ENCODE results near the gene PIK3R6. TPM values are rescaled to one million over a fixed set of nuclear protein-coding genes. Genes with fewer than 3 reads are reported as not detected.
"Not testable (repeated sequence)": the region's sequence is repeated elsewhere in the genome, so short reads cannot be mapped to it uniquely, and the experiment has no call there.

The PIK3R6 gene
- total RNA-seq, 1 donor from 2014 or later = 0.48 TPM

DNA sequence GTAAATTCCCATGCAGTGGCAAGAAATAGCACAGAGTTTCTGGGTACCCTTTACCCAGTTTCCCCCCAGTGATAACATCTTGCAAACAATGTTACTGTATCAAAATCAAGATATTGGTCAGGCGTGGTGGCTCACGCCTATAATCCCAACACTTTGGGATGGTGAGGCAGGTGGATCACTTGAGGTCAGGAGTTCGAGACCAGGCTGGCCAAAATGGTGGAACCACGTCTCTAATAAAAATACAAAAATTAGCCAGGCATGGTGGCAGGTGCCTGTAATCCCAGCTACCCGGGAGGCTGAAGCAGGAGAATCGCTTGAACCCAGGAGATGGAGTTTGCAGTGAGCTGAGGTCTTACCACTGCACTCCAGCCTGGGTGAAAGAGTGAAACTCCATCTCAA lies 11.3 kb downstream of the PIK3R6 start:
- not testable (repeated sequence) for DNase-seq (ENCODE audit: low spot score)

DNA sequence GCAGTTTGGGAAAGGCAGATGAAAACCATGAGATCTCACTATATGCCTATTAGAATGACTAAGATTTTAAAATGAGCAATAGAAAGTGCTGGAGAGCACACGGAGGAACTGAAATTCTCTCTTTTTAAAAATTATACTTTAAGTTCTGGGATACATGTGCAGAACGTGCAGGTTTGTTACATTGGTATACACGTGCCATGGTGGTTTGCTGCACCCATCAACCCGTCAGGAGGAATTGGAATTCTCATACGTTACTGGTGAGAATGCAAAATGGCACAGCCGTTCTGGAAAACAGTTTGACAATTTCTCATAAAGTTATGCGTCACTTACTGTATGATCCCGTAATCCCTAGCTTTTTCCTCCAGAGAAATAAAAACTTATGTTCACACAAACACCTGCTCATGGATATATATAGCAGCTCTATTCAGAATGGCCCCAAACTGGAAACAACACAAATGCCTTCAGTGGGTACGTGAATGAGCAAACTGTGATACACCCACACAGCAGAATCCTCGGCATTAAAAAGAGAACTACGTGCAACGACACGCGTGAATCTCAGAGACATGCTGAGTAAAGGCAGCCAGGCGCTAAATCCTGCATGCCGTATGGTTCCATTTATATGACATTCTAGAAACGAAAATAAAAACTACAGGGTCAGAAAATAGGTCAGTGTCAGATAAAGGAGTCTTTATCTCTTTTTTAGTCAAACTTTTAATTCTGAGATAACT lies 11.8 kb downstream of the PIK3R6 start:
- no peak for DNase-seq (ENCODE audit: low spot score)

DNA sequence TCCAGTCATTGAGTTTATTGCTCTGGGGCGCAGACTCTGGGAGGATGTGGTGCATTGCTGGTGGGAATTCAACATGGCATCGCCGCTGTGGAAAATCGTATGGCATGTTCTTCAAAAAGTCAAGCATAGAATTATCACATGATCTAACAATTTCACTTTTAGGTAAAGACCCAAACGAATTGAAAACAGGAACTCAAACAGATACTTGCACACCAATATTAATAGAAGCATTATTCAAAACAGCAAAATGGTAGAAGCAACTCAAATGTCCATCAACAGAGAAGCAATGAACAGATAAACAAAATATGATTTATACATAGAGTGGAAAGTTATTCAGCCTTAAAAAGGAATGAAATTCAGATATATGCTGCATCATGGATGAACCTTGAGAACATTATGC lies 15.9 kb downstream of the PIK3R6 start:
- no peak for DNase-seq (ENCODE audit: low spot score)

DNA sequence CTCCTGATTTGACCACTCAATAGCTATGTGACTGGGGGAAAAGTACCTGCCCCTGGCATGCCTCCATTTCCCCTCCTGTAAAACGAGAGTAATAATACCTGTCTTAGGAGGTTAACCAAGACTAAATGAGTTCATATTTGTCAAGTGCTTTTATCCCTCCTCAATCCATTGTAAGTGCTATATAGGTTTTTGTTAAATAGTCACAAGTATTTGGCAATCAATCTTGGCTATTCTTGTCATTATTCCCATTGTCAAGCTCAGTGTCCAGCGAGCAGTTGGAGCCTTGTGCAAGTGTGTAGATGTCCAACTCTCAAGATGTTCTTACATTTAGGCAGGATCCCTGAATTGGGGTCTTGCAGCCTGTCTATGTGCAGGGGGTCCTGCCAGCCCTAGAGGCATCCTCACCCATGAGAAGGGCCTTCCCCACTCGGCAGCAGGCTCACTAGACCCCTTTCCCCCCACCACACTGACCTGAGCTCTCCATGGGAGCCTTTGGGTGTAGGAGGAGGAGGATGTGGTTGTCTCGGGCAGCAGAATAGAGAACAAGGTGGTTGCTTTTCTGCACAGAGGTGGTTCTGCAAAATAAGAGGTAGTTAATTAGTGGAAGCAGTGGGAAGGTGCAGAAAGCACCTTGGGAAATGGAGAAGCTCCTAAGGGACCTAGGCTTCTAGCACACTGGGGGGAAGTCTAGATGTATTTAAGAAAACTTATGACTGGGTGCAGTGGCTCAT lies 18.0 kb downstream of the PIK3R6 start:
- DNase-seq (ENCODE audit: low spot score) = no peak

DNA sequence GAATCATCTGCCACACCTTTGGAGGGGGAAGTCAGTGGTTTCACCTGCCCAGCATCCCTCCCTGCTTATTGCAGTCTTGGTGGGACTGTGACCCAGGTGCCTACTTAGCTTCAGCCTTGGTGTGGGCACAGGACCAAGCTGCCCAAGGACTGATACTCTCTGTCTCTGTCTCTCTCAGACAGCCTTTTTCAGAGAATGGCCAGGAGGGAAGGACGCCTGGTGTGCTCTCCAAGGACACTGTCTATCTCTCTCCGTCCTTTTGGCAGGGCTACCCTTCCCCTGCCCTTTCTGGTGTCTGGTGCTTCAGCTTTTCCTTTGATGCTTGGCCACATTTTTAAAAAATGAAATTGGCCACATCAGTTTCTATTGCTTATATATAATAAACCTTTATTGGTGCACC lies 19.6 kb downstream of the PIK3R6 start:
- no peak for DNase-seq (ENCODE audit: low spot score)

DNA sequence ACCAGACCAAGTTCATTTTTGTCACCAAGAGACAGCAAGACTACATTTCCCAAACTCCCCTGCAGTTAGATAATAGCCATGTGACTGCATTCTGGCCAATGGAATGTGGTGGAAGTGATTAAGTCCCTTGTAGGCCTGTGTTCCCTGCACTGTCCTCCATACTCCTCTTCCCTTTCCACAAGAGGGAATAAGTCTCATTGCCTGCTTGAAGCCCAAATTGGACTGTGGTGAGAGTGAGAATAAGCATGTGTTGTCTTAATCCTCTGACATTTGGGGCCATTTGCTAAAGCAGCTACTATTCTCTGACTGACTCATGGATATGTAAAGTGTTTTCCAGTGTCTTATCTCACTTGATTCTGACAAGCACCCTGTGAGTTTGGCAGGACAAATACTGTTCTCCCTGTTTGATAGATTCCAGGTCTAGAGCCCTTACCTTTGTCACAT lies 20.7 kb downstream of the PIK3R6 start:
- peak; percentile 86 for DNase-seq (ENCODE audit: low spot score)

DNA sequence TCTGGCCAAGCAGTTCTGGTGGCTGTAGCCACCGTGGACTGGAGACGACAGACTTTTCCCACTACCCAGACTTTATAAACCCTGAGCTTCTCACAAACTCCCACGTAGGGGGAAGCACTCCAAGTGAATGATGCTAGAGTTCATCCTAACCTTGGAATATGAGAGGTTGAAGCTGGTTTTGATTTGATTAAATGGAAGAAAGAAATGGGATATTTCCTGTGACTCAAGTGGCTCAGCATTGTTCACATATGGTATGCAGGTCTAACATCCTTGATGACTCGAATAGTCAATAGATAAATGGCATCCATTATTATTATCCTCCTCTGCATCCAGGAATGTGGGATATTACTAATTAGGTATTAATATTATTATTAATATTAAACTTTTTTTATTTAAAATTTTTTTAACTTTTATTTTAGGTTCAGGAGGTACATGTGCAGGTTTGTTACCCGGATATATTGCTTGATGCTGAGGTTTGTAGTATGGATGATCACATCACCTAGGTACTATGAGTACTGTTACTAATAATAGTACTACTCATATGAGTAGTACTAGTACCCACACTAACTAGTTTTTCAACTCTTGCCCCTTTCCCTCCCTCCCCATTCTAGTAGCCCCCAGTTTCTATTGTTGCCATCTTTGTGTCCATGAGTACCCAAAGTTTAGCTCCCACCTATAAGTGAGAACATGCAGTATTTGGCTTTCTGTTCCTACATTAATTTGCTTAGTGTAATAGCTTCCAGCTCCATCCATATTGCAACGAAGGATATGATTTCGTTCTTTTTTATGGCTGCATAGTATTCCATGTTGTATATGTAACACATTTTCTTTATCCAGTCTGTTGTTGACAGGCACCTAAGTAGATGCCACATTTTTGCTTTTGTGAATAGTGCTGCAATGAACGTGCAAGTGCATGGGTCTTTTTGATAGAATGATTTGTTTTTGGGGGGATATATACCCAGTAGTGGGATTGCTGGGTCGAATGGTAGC lies 22.9 kb downstream of the PIK3R6 start:
- DNase-seq (ENCODE audit: low spot score) = no peak

DNA sequence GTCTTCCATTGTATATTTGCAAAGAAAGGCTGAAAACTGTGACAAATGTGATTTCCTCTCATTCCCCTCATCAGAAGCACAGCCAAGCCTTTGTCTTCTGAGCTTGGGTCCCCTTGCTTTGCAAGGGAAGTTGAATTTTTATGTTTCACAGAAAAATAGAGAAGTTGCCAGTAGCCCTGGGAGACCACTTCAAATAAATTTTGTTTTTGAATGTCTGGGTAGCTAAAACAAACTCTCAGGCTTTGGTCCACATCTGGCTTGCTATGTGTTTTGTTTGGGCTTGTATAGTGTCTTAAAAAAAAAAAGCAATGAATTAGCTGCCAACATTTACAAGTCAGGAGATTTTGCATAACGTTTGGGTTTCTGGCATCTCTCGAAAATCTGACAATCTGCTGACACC lies 24.1 kb downstream of the PIK3R6 start:
- no peak for DNase-seq (ENCODE audit: low spot score)

DNA sequence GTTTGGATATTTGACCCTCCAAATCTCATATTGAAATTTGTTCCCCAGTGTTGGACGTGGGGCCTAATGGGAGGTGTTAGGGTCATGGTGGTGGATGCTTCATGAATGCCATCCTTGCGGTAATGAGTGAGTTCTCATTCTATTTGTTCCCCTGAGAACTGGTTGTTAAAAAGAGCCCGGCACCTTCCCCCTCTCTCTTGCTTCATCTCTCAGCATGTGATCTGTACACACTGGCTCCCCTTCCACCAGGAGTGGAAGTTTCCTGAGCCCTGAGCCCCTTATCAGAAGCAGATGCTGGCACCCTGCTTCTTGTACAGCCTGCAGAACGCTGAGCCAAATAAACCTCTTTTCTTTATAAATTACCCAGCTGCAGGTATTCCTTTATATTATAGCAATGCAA lies 25.6 kb downstream of the PIK3R6 start:
- DNase-seq (ENCODE audit: low spot score) = no peak

DNA sequence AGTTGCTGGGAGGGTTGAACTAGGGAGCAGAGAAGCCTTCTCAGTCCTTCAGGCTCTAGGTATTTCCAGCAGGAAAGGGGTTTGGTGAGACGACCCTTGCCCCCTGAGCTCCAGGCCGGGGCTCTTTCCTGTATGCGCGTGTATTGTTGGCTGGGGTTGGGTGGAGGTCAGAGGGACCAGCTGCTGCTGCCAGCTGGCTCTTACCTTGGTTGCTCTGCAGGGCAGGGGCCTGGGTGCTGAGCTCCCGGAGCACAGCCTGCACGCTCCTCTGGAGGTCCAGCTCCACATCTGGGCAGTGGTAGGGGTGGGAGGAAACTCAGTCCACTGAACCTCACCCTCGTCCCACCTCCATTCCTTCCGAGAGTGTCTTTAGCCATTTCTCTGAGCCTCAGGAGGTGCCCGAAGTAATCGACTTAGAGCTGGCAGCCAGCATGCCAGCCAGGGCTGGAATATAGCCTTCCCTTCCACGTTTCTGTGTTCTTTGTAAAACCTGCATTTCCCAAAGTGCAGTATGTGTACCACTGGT lies 28.0 kb downstream of the PIK3R6 start:
- no peak for DNase-seq (ENCODE audit: low spot score)

DNA sequence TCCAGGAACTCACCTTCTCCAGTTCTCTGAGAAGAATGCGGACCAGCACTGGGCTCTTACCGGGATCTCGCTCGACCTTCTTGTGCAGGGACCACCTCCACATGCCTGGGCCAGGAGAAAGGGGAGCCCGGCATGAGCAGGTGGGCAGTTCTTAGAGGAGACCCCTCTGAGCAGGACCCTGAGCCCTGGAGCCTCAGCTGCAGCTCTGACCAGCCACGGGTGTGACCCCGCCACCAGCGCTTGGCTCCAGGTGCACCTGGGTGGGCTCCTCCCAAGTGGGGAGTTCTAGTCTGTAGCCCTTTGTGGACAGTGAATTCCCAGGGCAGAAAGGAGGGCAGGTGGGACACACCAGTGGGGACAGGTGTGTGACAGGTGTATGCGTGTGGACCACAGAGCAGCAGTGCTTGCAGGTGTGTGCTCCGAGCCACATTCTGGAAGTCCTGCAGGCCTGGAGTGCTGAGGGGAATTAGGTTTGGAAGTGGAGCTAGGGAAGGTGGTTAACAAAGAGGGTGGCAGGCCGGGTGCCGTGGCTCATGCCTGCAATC lies 28.9 kb downstream of the PIK3R6 start:
- no peak for DNase-seq (ENCODE audit: low spot score)

DNA sequence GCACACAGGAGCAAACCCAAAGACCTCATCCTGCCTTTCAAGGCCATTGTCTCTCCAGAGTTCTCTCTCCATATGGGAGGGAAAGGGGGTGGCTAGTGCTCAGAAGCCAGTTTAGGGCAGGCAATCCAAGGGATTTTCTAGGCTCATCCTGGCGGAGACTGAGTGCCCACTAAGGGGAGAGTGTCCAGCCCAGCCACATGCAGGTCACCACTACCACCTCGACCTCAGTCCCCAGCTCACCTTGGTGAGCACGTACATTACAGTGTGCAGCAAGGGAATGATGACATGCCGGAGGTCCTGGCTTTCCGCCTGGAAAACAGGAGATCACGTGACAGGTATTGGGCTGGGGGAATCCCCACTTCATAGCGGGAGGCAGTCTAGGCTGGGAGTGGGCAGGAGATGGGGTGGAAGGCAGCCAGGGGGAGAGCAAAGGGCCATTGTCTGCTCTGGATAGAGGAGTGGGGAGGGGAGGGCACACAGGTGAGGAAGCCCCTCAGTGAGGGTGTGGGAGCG lies 29.9 kb downstream of the PIK3R6 start:
- no peak for DNase-seq (ENCODE audit: low spot score)

DNA sequence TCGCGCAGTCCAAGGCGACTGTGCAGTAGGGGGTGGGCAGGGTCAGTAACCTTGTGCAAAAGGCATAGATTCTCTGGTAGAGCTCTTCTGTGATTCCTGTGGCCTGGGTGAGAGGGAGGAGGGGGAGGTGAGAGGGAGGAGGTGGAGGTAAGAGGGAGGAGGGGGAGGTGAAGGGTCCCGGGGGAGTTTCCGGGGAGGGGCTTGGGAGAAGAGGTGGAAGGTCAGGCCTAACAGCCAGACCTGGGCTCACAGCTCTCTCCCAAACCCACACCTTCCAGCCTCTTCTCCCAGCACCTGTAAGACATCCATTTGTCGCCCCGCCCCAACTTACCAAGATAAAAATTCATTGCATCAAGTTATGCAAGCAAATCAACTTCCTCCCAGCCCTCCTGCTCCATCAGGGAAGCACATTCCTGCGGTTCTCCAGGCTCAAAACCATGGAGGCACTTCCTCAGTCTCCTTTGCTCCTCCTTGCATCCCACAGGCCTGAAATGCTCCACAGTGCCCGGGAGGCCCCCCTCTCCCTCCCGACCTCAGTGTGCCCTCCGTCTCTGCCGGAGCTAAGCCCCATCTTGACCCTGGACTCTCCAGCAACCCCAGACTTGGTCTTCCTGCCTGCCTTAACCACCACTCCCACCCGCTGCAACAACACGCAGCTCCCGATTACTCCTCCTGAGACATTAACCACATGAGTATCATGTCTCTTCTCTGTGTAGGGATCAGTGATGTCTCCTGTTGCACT lies 30.5 kb downstream of the PIK3R6 start:
- DNase-seq (ENCODE audit: low spot score) = no peak

DNA sequence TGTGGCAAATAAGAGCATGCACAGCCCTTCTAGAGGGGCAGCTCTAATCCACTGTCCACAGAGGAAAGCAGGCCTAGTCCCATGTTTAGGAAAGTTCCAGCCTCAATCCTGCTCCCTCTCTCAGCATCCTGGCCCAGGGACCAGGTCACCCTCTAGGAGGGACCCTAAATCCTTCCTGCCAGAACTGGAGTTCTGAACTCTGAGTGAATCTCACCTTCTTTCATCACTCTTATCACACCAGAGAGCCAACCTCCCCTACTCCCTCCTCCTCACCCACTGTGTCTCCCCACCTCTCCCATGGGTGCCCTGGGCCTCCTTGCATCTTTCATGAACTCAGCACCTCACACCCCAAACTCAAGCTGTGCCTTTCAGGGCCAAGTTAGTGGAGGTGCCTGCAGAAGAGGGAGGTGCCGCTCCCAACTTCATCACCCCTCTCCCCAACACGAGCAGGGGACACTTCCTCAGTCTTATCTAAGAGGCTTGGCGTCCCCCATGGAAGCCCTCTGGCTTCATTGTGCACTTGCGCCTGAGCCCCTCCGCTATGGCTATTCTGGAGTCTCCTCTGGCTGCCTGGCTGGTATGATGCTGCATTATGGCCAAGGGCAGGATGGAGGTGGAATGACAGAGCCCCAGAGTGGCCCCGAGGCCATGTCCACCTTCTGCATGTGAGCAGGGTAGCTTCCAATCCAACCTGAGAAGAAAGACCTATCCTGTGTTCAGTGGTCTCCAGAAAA lies 31.7 kb downstream of the PIK3R6 start:
- no peak for DNase-seq (ENCODE audit: low spot score)

DNA sequence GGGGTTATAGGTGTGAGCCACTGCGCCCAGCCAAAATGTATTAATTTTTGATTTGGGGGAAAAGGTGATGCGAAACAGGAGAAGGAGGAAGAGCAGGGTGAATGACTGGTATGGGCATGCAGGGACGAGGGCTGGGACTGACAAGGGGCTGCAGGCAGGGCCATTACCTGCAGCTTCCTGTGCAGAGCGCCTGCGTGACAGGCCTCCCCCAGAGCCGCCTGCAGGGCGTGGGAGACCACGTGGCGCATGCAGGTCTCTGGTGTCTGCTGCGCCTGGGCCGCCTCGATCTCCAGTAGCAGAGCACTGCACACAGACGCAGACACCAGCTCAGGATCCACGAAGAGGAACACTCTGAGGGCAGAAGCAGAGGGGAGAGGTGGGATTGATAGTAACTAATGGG lies 32.4 kb downstream of the PIK3R6 start:
- no peak for DNase-seq (ENCODE audit: low spot score)

DNA sequence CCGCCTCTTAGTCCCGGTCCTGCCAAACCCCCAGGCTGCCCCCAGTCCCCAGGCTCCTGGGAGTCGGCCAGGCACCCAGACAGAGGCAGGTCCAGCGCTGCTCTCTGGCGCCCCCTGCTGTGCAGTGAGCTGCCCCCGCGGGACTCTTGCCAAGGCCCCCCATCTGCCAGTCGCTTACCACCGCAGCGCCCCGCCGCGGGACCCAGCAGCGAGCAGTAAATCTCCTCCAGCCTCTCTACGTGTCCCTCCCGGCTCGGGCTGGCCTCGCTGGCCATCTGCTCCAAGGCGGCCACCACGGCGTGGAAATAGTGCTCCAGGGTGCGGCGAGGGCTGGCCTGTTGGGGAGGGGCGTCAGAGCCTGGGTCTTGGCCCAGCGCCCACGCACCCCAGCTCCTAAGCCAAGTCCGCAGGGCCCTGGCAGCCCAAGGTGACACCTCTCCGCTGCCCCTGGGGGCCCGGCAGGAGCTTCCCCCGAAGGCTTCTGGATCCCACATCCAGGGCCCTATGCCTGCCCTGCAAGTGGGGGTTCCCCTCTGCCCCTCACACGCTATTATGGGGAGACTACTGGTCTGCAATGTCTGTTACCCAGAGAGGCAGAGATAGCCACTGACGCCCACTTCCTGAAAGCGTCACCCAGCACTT lies 34.6 kb downstream of the PIK3R6 start:
- DNase-seq (ENCODE audit: low spot score) = no peak

DNA sequence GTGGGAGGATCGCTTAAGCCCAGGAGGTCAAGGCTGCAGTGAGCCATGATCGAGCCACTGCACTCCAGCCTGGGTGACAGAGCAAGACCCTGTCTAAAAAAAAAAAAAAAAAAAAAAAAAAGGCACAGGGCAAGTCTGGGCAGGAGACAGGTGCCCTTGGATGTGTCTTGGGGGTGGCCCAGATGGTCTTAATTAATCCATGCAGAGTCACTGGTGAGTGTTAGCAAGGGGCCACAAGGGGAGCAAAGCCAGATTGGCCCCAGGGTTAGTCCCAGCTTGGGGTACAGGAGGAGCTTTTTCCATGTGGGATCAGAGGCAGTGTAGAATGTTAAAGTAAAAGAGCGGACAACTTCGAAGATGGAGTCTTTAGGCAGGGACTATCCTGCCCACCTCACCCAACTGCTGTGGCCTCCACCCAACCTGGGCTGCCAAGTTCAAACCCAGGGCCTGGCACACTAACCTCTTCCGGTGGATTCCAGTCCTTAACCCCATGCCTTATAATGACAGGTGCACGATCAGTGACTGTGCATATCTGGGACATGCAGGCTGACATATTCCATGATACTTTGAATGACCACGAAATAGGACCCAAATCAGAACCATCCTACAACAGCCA lies 36.1 kb downstream of the PIK3R6 start:
- DNase-seq (ENCODE audit: low spot score) = no peak

DNA sequence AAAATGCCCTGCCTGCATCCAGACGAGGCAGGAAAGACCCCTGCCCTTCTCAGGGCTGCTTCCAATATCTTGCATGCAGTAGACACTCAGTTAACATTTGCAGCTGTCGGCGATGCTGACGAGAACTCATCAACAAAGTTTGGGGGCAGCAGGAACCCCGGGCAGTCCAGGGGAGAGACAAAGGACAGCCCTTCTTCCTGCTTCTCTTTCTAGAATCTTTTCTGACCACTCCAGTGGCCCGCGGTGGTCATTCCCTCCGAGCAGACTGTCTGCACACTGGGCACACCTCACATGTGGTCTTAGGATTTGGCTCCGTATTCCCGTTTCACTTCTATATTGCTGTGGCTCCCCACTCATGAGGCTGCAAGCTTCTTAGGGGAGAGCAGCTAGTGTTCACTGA lies 37.3 kb downstream of the PIK3R6 start:
- DNase-seq (ENCODE audit: low spot score) = no peak

Data from umbilical cord (tissue), 2 donors.